Mesenchymal stem cell (in vitro differentiated cells and primary cell): Measurements from ENCODE around the gene PER3.

Source experiments
- DNase-seq: peaks from one replicate; pipeline ENCODE4 v3.0.0-alpha.2; 2013
- H2AFZ ChIP-seq: one replicate; pipeline ENCODE4 v1.6.1; 2013; ENCODE audit warnings: low read depth, mild to moderate bottlenecking, control low read depth, inconsistent platforms, low read length, moderate library complexity
- H2AK5ac ChIP-seq: 2 replicates; pipeline ENCODE4 v1.6.1; 2013; ENCODE audit warnings: low read length, moderate library complexity, mild to moderate bottlenecking, inconsistent platforms; ENCODE audit not compliant: severe bottlenecking
- H2BK120ac ChIP-seq: one replicate; pipeline ENCODE4 v1.6.1; 2013; ENCODE audit warnings: low read depth, mild to moderate bottlenecking, inconsistent platforms, low read length, moderate library complexity
- H2BK12ac ChIP-seq, 2 experiments: one replicate each; pipeline ENCODE4 v1.6.1; 2013; ENCODE audit warnings: inconsistent platforms in 2 of 2, low read length in 2 of 2, mild to moderate bottlenecking in 2 of 2, moderate library complexity in 2 of 2, control low read depth in 1 of 2
- H2BK15ac ChIP-seq: one replicate; pipeline ENCODE4 v1.6.1; 2013; ENCODE audit warnings: mild to moderate bottlenecking, low read depth, inconsistent platforms; ENCODE audit not compliant: poor library complexity, severe bottlenecking
- H2BK5ac ChIP-seq: 2 replicates; pipeline ENCODE4 v1.6.1; 2013; ENCODE audit warnings: low read depth, mild to moderate bottlenecking, low read length, control low read depth, inconsistent platforms; ENCODE audit not compliant: poor library complexity, severe bottlenecking
- H3K14ac ChIP-seq, 2 experiments: one replicate each; pipeline ENCODE4 v1.6.1; 2013; ENCODE audit warnings: inconsistent platforms in 2 of 2, low read length in 2 of 2, control low read depth in 1 of 2, mild to moderate bottlenecking in 1 of 2, moderate library complexity in 1 of 2
- H3K18ac ChIP-seq, 2 experiments: one replicate each; pipeline ENCODE4 v1.6.1; 2013; ENCODE audit warnings: inconsistent platforms in 2 of 2, low read length in 2 of 2, control low read depth in 1 of 2, low read depth in 1 of 2, mild to moderate bottlenecking in 1 of 2
- H3K23ac ChIP-seq, 2 experiments: one replicate each; pipeline ENCODE4 v1.6.1; 2013; ENCODE audit warnings: inconsistent platforms in 2 of 2, low read length in 2 of 2, mild to moderate bottlenecking in 2 of 2, moderate library complexity in 2 of 2, control low read depth in 1 of 2
- H3K27ac ChIP-seq: 2 replicates; pipeline ENCODE4 v1.5.1; 2013; ENCODE audit warnings: mild to moderate bottlenecking, moderate library complexity, low read length, control low read depth, inconsistent platforms; ENCODE audit not compliant: poor library complexity, severe bottlenecking
- H3K27me3 ChIP-seq, 2 experiments: 2 replicates each; pipeline versions ENCODE4 v1.6.1 to v1.7.0; 2013; ENCODE audit warnings: low read length in 2 of 2, mild to moderate bottlenecking in 2 of 2, moderate library complexity in 2 of 2, control low read depth in 1 of 2, inconsistent platforms in 1 of 2; ENCODE audit not compliant: control insufficient read depth in 1 of 2, insufficient read depth in 1 of 2
- H3K36me3 ChIP-seq, 2 experiments: 2 replicates each; pipeline versions ENCODE4 v1.6.1 to v1.7.0; 2013; ENCODE audit warnings: low read length in 2 of 2, control low read depth in 1 of 2, inconsistent platforms in 1 of 2, low read depth in 1 of 2, mild to moderate bottlenecking in 1 of 2; ENCODE audit not compliant: insufficient read depth in 2 of 2, control insufficient read depth in 1 of 2
- H3K4ac ChIP-seq, 2 experiments: one replicate each; pipeline ENCODE4 v1.6.1; 2013; ENCODE audit warnings: inconsistent platforms in 2 of 2, low read length in 2 of 2, mild to moderate bottlenecking in 2 of 2, moderate library complexity in 2 of 2, control low read depth in 1 of 2, low read depth in 1 of 2
- H3K4me1 ChIP-seq: 2 replicates; pipeline ENCODE4 v1.6.1; 2013; ENCODE audit warnings: low read depth, low read length, control low read depth; ENCODE audit not compliant: control insufficient read depth, insufficient read depth
- H3K4me2 ChIP-seq: 2 replicates; pipeline ENCODE4 v1.6.1; 2013; ENCODE audit warnings: low read length, mild to moderate bottlenecking, inconsistent platforms; ENCODE audit not compliant: poor library complexity, severe bottlenecking
- H3K4me3 ChIP-seq, 2 experiments: 2 replicates each; pipeline versions ENCODE4 v1.5.1 to v1.7.0; 2013; ENCODE audit warnings: low read length in 2 of 2, mild to moderate bottlenecking in 2 of 2, control low read depth in 1 of 2, low read depth in 1 of 2; ENCODE audit not compliant: insufficient read depth in 1 of 2
- H3K79me1 ChIP-seq: replicated peaks from 2 replicates; pipeline ENCODE4 v1.6.1; 2013; ENCODE audit warnings: mild to moderate bottlenecking, control low read depth, low read length, inconsistent platforms; ENCODE audit not compliant: poor library complexity, severe bottlenecking
- H3K9ac ChIP-seq: 2 replicates; pipeline ENCODE4 v1.7.0; 2013; ENCODE audit warnings: mild to moderate bottlenecking, low read length, moderate library complexity
- H3K9me3 ChIP-seq: 2 replicates; pipeline ENCODE4 v1.7.0; 2013; ENCODE audit warnings: mild to moderate bottlenecking, low read length; ENCODE audit not compliant: control insufficient read depth
- H4K8ac ChIP-seq: one replicate; pipeline ENCODE4 v1.6.1; 2013; ENCODE audit warnings: inconsistent platforms, mild to moderate bottlenecking, low read length, moderate library complexity
- H4K91ac ChIP-seq: one replicate; pipeline ENCODE4 v1.6.1; 2013; ENCODE audit warnings: mild to moderate bottlenecking, low read length, inconsistent platforms
- WGBS: methylation state at CpG from one replicate; pipeline ENCODE4 v1.1.7; 2013; ENCODE audit warnings: mixed read lengths; 5-methylcytosine and 5-hydroxymethylcytosine counted together

PER3 gene

GRCh38 chr1:7777591-7777990 lies 6.5 kb upstream of the PER3 start:
- Histone ChIP-seq H2BK15ac (no peak overlapping the region), H3K79me1 (peaks cover 9% of the 10 kb centered on the region), H3K4me3 (no peak overlapping the region), H3K4me1 (peaks cover 1% of the 10 kb centered on the region), H2BK120ac (no peak overlapping the region), H3K9me3 (no peaks in the 10 kb centered on the region), H2AK5ac (no peak overlapping the region), H3K14ac (no peak overlapping the region), H3K4ac (no peak overlapping the region), H2BK12ac (no peak overlapping the region), H3K18ac (no peak overlapping the region), H3K36me3 (peaks cover 23 to 84% of the 10 kb centered on the region in 2 experiments), H2AFZ (no peak overlapping the region), H3K27ac (no peak overlapping the region), H2BK5ac (no peak overlapping the region), H4K91ac (no peak overlapping the region), H3K23ac (no peak overlapping the region), H3K9ac (no peak overlapping the region), H4K8ac (no peak overlapping the region), H3K4me2 (no peak overlapping the region), H3K27me3 (no peaks in the 10 kb centered on the region)
- peak; percentile 71 for DNase-seq
- WGBS = 69% methylated on average over 3 of the region's 3 CpGs

- no peak overlapping the region for H2AK5ac ChIP-seq
- H2AFZ ChIP-seq = no peak overlapping the region
- no peaks in the 10 kb centered on the region for H3K27me3 ChIP-seq
- no peak for DNase-seq
- no peaks in the 10 kb centered on the region for H3K9me3 ChIP-seq
- H4K91ac ChIP-seq = no peak overlapping the region
- H2BK120ac ChIP-seq = no peak overlapping the region
- no peak overlapping the region for H3K23ac ChIP-seq
- 95% methylated on average over 4 of the region's 4 CpGs for WGBS
- no peak overlapping the region for H3K18ac ChIP-seq
- H3K4me3 ChIP-seq = no peak overlapping the region
- no peak overlapping the region for H3K4ac ChIP-seq
- no peak overlapping the region for H2BK15ac ChIP-seq
- H3K14ac ChIP-seq = no peak overlapping the region
- no peak overlapping the region for H3K4me2 ChIP-seq
- peaks cover 2% of the 10 kb centered on the region for H3K4me1 ChIP-seq
- peaks cover 23 to 81% of the 10 kb centered on the region in 2 experiments for H3K36me3 ChIP-seq
- no peak overlapping the region for H3K9ac ChIP-seq
- H4K8ac ChIP-seq = no peak overlapping the region
- no peak overlapping the region for H3K27ac ChIP-seq
- H3K79me1 ChIP-seq = peaks cover 9% of the 10 kb centered on the region
- no peak overlapping the region for H2BK12ac ChIP-seq
- no peak overlapping the region for H2BK5ac ChIP-seq
Measured at GRCh38 chr1:7778133-7778628, 5.9 kb upstream of the PER3 start.

- H2AFZ ChIP-seq = no peak overlapping the region
- H2BK5ac ChIP-seq = no peak overlapping the region
- DNase-seq = no peak
- H4K91ac ChIP-seq = no peak overlapping the region
- no peak overlapping the region for H2AK5ac ChIP-seq
- peaks cover 10% of the 10 kb centered on the region for H3K4me1 ChIP-seq
- H3K14ac ChIP-seq = no peak overlapping the region
- H2BK12ac ChIP-seq = no peak overlapping the region
- H3K9ac ChIP-seq = no peak overlapping the region
- no peak overlapping the region for H3K27ac ChIP-seq
- no peak overlapping the region for H3K23ac ChIP-seq
- H3K9me3 ChIP-seq = no peaks in the 10 kb centered on the region
- H3K18ac ChIP-seq = no peak overlapping the region
- H3K36me3 ChIP-seq = peaks cover 23 to 63% of the 10 kb centered on the region in 2 experiments
- H2BK15ac ChIP-seq = no peak overlapping the region
- H4K8ac ChIP-seq = no peak overlapping the region
- H2BK120ac ChIP-seq = no peak overlapping the region
- WGBS = 96% methylated on average over 8 of the region's 9 CpGs
- H3K79me1 ChIP-seq = peaks cover 8% of the 10 kb centered on the region
- no peaks in the 10 kb centered on the region for H3K27me3 ChIP-seq
- H3K4me3 ChIP-seq = no peak overlapping the region
- H3K4me2 ChIP-seq = no peak overlapping the region
- H3K4ac ChIP-seq = no peak overlapping the region
Measured at GRCh38 chr1:7780976-7781375, 3.1 kb upstream of the PER3 start.

GRCh38 chr1:7781501-7781900 lies 2.6 kb upstream of the PER3 start:
- Histone ChIP-seq H2AFZ (no peak overlapping the region), H2BK12ac (no peak overlapping the region), H2BK15ac (no peak overlapping the region), H3K23ac (no peak overlapping the region), H2BK120ac (no peak overlapping the region), H3K79me1 (peaks cover 8% of the 10 kb centered on the region), H3K14ac (no peak overlapping the region), H3K4ac (no peak overlapping the region), H2AK5ac (no peak overlapping the region), H3K36me3 (peaks cover 23 to 63% of the 10 kb centered on the region in 2 experiments), H3K4me1 (peaks cover 10% of the 10 kb centered on the region), H3K9me3 (no peaks in the 10 kb centered on the region), H3K4me2 (no peak overlapping the region), H2BK5ac (no peak overlapping the region), H3K4me3 (no peak overlapping the region), H3K9ac (no peak overlapping the region), H3K18ac (no peak overlapping the region), H4K8ac (no peak overlapping the region), H4K91ac (no peak overlapping the region), H3K27ac (no peak overlapping the region), H3K27me3 (no peaks in the 10 kb centered on the region)
- no peak for DNase-seq
- WGBS = 100% methylated on average over 5 of the region's 7 CpGs
